PC-9 (cell line): ENCODE measurements around the gene ZNRD2.

ENCODE experiments used
- EZH2 ChIP-seq: fragments of 200-600 bp; sonication (generic); IDR thresholded peaks from 2 replicates; pipeline ENCODE4 v1.8.0; 2017; ENCODE audit warnings: antibody characterized with exemption, low read depth
- TF ChIP-seq, protein P1 (sequence below): fragments of 200-600 bp; sonication (generic); conservative IDR thresholded peaks from 2 replicates; pipeline ENCODE4 v1.6.1; 2017; ENCODE audit warnings: mixed run types, antibody characterized with exemption, mild to moderate bottlenecking, moderate library complexity

DNA sequence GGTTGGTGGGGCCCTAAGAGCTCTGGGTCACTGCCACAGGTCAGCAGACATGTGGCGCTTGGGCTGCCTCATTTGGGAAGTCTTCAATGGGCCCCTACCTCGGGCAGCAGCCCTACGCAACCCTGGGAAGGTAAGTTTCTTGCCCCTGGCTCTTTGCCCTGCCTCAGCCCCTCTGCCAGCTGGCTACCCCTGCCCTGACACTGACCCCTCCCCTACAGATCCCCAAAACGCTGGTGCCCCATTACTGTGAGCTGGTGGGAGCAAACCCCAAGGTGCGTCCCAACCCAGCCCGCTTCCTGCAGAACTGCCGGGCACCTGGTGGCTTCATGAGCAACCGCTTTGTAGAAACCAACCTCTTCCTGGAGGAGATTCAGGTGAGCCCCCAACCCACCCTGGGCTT, 43.5 kb upstream of the ZNRD2 start:
- TF ChIP-seq, protein P1, sequence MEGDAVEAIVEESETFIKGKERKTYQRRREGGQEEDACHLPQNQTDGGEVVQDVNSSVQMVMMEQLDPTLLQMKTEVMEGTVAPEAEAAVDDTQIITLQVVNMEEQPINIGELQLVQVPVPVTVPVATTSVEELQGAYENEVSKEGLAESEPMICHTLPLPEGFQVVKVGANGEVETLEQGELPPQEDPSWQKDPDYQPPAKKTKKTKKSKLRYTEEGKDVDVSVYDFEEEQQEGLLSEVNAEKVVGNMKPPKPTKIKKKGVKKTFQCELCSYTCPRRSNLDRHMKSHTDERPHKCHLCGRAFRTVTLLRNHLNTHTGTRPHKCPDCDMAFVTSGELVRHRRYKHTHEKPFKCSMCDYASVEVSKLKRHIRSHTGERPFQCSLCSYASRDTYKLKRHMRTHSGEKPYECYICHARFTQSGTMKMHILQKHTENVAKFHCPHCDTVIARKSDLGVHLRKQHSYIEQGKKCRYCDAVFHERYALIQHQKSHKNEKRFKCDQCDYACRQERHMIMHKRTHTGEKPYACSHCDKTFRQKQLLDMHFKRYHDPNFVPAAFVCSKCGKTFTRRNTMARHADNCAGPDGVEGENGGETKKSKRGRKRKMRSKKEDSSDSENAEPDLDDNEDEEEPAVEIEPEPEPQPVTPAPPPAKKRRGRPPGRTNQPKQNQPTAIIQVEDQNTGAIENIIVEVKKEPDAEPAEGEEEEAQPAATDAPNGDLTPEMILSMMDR: no peak
- TF ChIP-seq EZH2: no peak
